ENCODE data around the gene MOB3B.

Gene MOB3B

GRCh38 chr9:27387722-27388121, 141.9 kb downstream of the MOB3B start:
- H3K36me3 ChIP-seq (ENCODE audit: control insufficient read depth in 1 of 2, insufficient read depth in 2 of 2, low read length in 2 of 2) = no peaks in the 10 kb centered on the region
- peaks cover 41 to 55% of the 10 kb centered on the region in 2 donors for H3K4me1 ChIP-seq (ENCODE audit: control insufficient read depth in 1 of 2, insufficient read depth in 2 of 2, low read length in 2 of 2)
- H3K4me3 ChIP-seq (ENCODE audit: low read depth in 1 of 2, low read length in 2 of 2) = no peak overlapping the region
- no peaks in the 10 kb centered on the region for H3K9me3 ChIP-seq (ENCODE audit: control insufficient read depth in 1 of 2, low read length in 2 of 2)
- no peak overlapping the region for H3K9ac ChIP-seq (ENCODE audit: low read depth in 1 of 2, low read length in 2 of 2)
- H3K27ac ChIP-seq (ENCODE audit: low read depth, low read length) = no peak overlapping the region
- no peaks in the 10 kb centered on the region for H3K27me3 ChIP-seq (ENCODE audit: control insufficient read depth in 1 of 2, insufficient read depth in 2 of 2, low read length in 2 of 2)

- Histone ChIP-seq H3K27ac (ENCODE audit: low read depth, low read length) (no peak overlapping the region), H3K4me1 (ENCODE audit: control insufficient read depth in 1 of 2, insufficient read depth in 2 of 2, low read length in 2 of 2) (peaks cover 47 to 64% of the 10 kb centered on the region in 2 donors), H3K27me3 (ENCODE audit: control insufficient read depth in 1 of 2, insufficient read depth in 2 of 2, low read length in 2 of 2) (no peaks in the 10 kb centered on the region), H3K9me3 (ENCODE audit: control insufficient read depth in 1 of 2, low read length in 2 of 2) (no peaks in the 10 kb centered on the region), H3K9ac (ENCODE audit: low read depth in 1 of 2, low read length in 2 of 2) (no peak overlapping the region), H3K36me3 (ENCODE audit: control insufficient read depth in 1 of 2, insufficient read depth in 2 of 2, low read length in 2 of 2) (no peaks in the 10 kb centered on the region), H3K4me3 (ENCODE audit: low read depth in 1 of 2, low read length in 2 of 2) (no peak overlapping the region)
Observed at GRCh38 chr9:27386571-27387091, 143.0 kb downstream of the MOB3B start.

GRCh38 chr9:27385606-27386322, 143.8 kb downstream of the MOB3B start:
- no peaks in the 10 kb centered on the region for H3K9me3 ChIP-seq (ENCODE audit: control insufficient read depth in 1 of 2, low read length in 2 of 2)
- H3K4me1 ChIP-seq (ENCODE audit: control insufficient read depth in 1 of 2, insufficient read depth in 2 of 2, low read length in 2 of 2) = peaks cover 54 to 73% of the 10 kb centered on the region in 2 donors
- H3K27me3 ChIP-seq (ENCODE audit: control insufficient read depth in 1 of 2, insufficient read depth in 2 of 2, low read length in 2 of 2) = no peaks in the 10 kb centered on the region
- no peak overlapping the region for H3K9ac ChIP-seq (ENCODE audit: low read depth in 1 of 2, low read length in 2 of 2)
- H3K27ac ChIP-seq (ENCODE audit: low read depth, low read length) = no peak overlapping the region
- H3K4me3 ChIP-seq (ENCODE audit: low read depth in 1 of 2, low read length in 2 of 2) = peak overlapping the region in 1 of 2 donors; percentile 35
- no peaks in the 10 kb centered on the region for H3K36me3 ChIP-seq (ENCODE audit: control insufficient read depth in 1 of 2, insufficient read depth in 2 of 2, low read length in 2 of 2)

GRCh38 chr9:27384262-27385014, 145.2 kb downstream of the MOB3B start:
- Histone ChIP-seq H3K36me3 (ENCODE audit: control insufficient read depth in 1 of 2, insufficient read depth in 2 of 2, low read length in 2 of 2) (no peaks in the 10 kb centered on the region), H3K27me3 (ENCODE audit: control insufficient read depth in 1 of 2, insufficient read depth in 2 of 2, low read length in 2 of 2) (no peaks in the 10 kb centered on the region), H3K9ac (ENCODE audit: low read depth in 1 of 2, low read length in 2 of 2) (no peak overlapping the region), H3K4me3 (ENCODE audit: low read depth in 1 of 2, low read length in 2 of 2) (peak overlapping the region in 1 of 2 donors; percentile 3), H3K27ac (ENCODE audit: low read depth, low read length) (no peak overlapping the region), H3K9me3 (ENCODE audit: control insufficient read depth in 1 of 2, low read length in 2 of 2) (no peaks in the 10 kb centered on the region), H3K4me1 (ENCODE audit: control insufficient read depth in 1 of 2, insufficient read depth in 2 of 2, low read length in 2 of 2) (peaks cover 56 to 81% of the 10 kb centered on the region in 2 donors)

- no peak overlapping the region for H3K4me3 ChIP-seq (ENCODE audit: low read depth in 1 of 2, low read length in 2 of 2)
- H3K9me3 ChIP-seq (ENCODE audit: control insufficient read depth in 1 of 2, low read length in 2 of 2) = no peaks in the 10 kb centered on the region
- peaks cover 65 to 90% of the 10 kb centered on the region in 2 donors for H3K4me1 ChIP-seq (ENCODE audit: control insufficient read depth in 1 of 2, insufficient read depth in 2 of 2, low read length in 2 of 2)
- H3K36me3 ChIP-seq (ENCODE audit: control insufficient read depth in 1 of 2, insufficient read depth in 2 of 2, low read length in 2 of 2) = no peaks in the 10 kb centered on the region
- no peak overlapping the region for H3K27ac ChIP-seq (ENCODE audit: low read depth, low read length)
- no peaks in the 10 kb centered on the region for H3K27me3 ChIP-seq (ENCODE audit: control insufficient read depth in 1 of 2, insufficient read depth in 2 of 2, low read length in 2 of 2)
- H3K9ac ChIP-seq (ENCODE audit: low read depth in 1 of 2, low read length in 2 of 2) = no peak overlapping the region
Observed at GRCh38 chr9:27383524-27383923, 146.1 kb downstream of the MOB3B start.

GRCh38 chr9:27382975-27383374, 146.6 kb downstream of the MOB3B start:
- Histone ChIP-seq H3K9ac (ENCODE audit: low read depth in 1 of 2, low read length in 2 of 2) (no peak overlapping the region), H3K9me3 (ENCODE audit: control insufficient read depth in 1 of 2, low read length in 2 of 2) (no peaks in the 10 kb centered on the region), H3K4me3 (ENCODE audit: low read depth in 1 of 2, low read length in 2 of 2) (no peak overlapping the region), H3K4me1 (ENCODE audit: control insufficient read depth in 1 of 2, insufficient read depth in 2 of 2, low read length in 2 of 2) (peaks cover 71 to 93% of the 10 kb centered on the region in 2 donors), H3K36me3 (ENCODE audit: control insufficient read depth in 1 of 2, insufficient read depth in 2 of 2, low read length in 2 of 2) (no peaks in the 10 kb centered on the region), H3K27me3 (ENCODE audit: control insufficient read depth in 1 of 2, insufficient read depth in 2 of 2, low read length in 2 of 2) (no peaks in the 10 kb centered on the region), H3K27ac (ENCODE audit: low read depth, low read length) (no peak overlapping the region)

GRCh38 chr9:27382308-27382707, 147.3 kb downstream of the MOB3B start:
- Histone ChIP-seq H3K27ac (ENCODE audit: low read depth, low read length) (no peak overlapping the region), H3K36me3 (ENCODE audit: control insufficient read depth in 1 of 2, insufficient read depth in 2 of 2, low read length in 2 of 2) (no peaks in the 10 kb centered on the region), H3K4me1 (ENCODE audit: control insufficient read depth in 1 of 2, insufficient read depth in 2 of 2, low read length in 2 of 2) (peaks cover 78 to 93% of the 10 kb centered on the region in 2 donors), H3K9me3 (ENCODE audit: control insufficient read depth in 1 of 2, low read length in 2 of 2) (no peaks in the 10 kb centered on the region), H3K27me3 (ENCODE audit: control insufficient read depth in 1 of 2, insufficient read depth in 2 of 2, low read length in 2 of 2) (no peaks in the 10 kb centered on the region), H3K9ac (ENCODE audit: low read depth in 1 of 2, low read length in 2 of 2) (no peak overlapping the region), H3K4me3 (ENCODE audit: low read depth in 1 of 2, low read length in 2 of 2) (no peak overlapping the region)

GRCh38 chr9:27379311-27380251, 150.0 kb downstream of the MOB3B start:
- Histone ChIP-seq H3K9ac (ENCODE audit: low read depth in 1 of 2, low read length in 2 of 2) (no peak overlapping the region), H3K4me3 (ENCODE audit: low read depth in 1 of 2, low read length in 2 of 2) (peak overlapping the region in 1 of 2 donors; percentile 1), H3K4me1 (ENCODE audit: control insufficient read depth in 1 of 2, insufficient read depth in 2 of 2, low read length in 2 of 2) (peaks cover 62 to 71% of the 10 kb centered on the region in 2 donors)

GRCh38 chr9:27377811-27378456, 151.7 kb downstream of the MOB3B start:
- no peak overlapping the region for H3K9ac ChIP-seq (ENCODE audit: low read depth in 1 of 2, low read length in 2 of 2)
- H3K27me3 ChIP-seq (ENCODE audit: control insufficient read depth in 1 of 2, insufficient read depth in 2 of 2, low read length in 2 of 2) = no peaks in the 10 kb centered on the region
- H3K27ac ChIP-seq (ENCODE audit: low read depth, low read length) = no peak overlapping the region
- no peaks in the 10 kb centered on the region for H3K36me3 ChIP-seq (ENCODE audit: control insufficient read depth in 1 of 2, insufficient read depth in 2 of 2, low read length in 2 of 2)
- no peak overlapping the region for H3K4me3 ChIP-seq (ENCODE audit: low read depth in 1 of 2, low read length in 2 of 2)
- H3K4me1 ChIP-seq (ENCODE audit: control insufficient read depth in 1 of 2, insufficient read depth in 2 of 2, low read length in 2 of 2) = peaks cover 48 to 55% of the 10 kb centered on the region in 2 donors
- H3K9me3 ChIP-seq (ENCODE audit: control insufficient read depth in 1 of 2, low read length in 2 of 2) = no peaks in the 10 kb centered on the region

More at GRCh38 chr9:27379311-27380251, 150.0 kb downstream of the MOB3B start:
- Histone ChIP-seq H3K9me3 (ENCODE audit: control insufficient read depth in 1 of 2, low read length in 2 of 2) (no peaks in the 10 kb centered on the region), H3K36me3 (ENCODE audit: control insufficient read depth in 1 of 2, insufficient read depth in 2 of 2, low read length in 2 of 2) (no peaks in the 10 kb centered on the region), H3K27me3 (ENCODE audit: control insufficient read depth in 1 of 2, insufficient read depth in 2 of 2, low read length in 2 of 2) (no peaks in the 10 kb centered on the region), H3K27ac (ENCODE audit: low read depth, low read length) (no peak overlapping the region)

All from duodenal mucosa (tissue), 2 donors.